ENCODE measurements around the gene NUAK2.

DNA sequence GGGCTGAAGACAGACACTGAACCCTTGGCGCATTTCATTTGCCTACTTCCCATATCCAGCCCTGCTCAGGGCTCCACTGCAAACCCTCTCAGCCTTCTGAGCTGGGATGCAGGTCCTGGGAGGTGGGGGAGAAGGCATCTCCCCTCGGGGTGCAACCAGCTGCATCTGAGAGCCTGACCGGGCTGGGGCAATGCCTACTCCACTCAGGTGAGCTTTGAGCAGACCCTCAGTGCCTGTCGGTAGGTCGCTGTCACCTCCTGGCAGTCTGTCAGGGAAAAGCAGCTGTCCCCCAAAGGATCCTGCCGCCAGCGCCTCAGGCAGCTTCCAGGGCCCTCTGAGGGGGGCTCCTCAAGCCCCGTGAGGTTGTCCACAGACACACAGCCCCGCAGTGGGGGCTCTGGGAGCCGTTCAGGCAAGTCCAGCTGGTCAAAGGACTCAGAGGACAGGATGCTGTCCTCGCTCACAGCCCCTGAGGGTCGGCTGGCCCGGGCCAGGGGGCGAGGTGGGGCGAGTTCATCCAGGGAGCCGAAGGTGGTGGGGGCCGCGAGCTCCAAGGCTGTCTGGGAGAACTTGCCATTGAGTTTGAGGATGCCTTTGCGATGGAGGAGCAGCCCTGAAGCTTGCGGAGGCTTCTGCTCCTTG lies 18.2 kb downstream of the NUAK2 start:
- TF ChIP-seq, protein P1, sequence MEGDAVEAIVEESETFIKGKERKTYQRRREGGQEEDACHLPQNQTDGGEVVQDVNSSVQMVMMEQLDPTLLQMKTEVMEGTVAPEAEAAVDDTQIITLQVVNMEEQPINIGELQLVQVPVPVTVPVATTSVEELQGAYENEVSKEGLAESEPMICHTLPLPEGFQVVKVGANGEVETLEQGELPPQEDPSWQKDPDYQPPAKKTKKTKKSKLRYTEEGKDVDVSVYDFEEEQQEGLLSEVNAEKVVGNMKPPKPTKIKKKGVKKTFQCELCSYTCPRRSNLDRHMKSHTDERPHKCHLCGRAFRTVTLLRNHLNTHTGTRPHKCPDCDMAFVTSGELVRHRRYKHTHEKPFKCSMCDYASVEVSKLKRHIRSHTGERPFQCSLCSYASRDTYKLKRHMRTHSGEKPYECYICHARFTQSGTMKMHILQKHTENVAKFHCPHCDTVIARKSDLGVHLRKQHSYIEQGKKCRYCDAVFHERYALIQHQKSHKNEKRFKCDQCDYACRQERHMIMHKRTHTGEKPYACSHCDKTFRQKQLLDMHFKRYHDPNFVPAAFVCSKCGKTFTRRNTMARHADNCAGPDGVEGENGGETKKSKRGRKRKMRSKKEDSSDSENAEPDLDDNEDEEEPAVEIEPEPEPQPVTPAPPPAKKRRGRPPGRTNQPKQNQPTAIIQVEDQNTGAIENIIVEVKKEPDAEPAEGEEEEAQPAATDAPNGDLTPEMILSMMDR (IDR thresholded peaks at IDR 0.05) = no peak
- no peak for TF ChIP-seq POLR2A (IDR thresholded peaks at IDR 0.05)

Measured in ovary (tissue), 3 donors.